HFFc6 (cell line): ENCODE data around the gene ODAD2. TPM values are rescaled to one million over a fixed set of nuclear protein-coding genes. Genes with fewer than 3 reads are reported as not detected.

Experiments
- DNase-seq: peaks from one replicate; pipeline ENCODE4 v3.0.0-alpha.2; 2018
- H3K27ac Mint-ChIP-seq: 2 replicates; pipeline ENCODE4 v1.8.0; 2020; ENCODE audit warnings: mild to moderate bottlenecking, mixed read lengths
- H3K27me3 Mint-ChIP-seq: 2 replicates; pipeline ENCODE4 v1.8.0; 2021; ENCODE audit warnings: mild to moderate bottlenecking, moderate library complexity, mixed read lengths; ENCODE audit not compliant: insufficient read depth
- H3K36me3 Mint-ChIP-seq: 2 replicates; pipeline ENCODE4 v1.8.0; 2021; ENCODE audit warnings: low read depth, mixed read lengths
- H3K4me1 Mint-ChIP-seq: 2 replicates; pipeline ENCODE4 v1.8.0; 2020; ENCODE audit warnings: low read depth, mixed read lengths
- H3K4me3 Mint-ChIP-seq: 2 replicates; pipeline ENCODE4 v1.8.0; 2020; ENCODE audit warnings: mild to moderate bottlenecking, moderate library complexity, mixed read lengths
- H3K9me3 Mint-ChIP-seq: 2 replicates; pipeline ENCODE4 v1.8.0; 2020; ENCODE audit warnings: mild to moderate bottlenecking, mixed read lengths
- CTCF ChIP-seq: fragments of 200-600 bp; sonication (generic); IDR thresholded peaks from 2 replicates; pipeline ENCODE4 v1.5.0; 2021; ENCODE audit warnings: antibody characterized with exemption, mild to moderate bottlenecking
- long read RNA-seq: library from polyadenylated mRNA; unstranded; transcript quantifications from one replicate; pipeline ENCODE4 v2.0.0, GENCODE V29; 2019
- total RNA-seq, 6 experiments: library from RNA; stranded (reverse); fragmentation: NEBNext Ultra II Directional; extraction: Animal tissue kit (Norgen Biotek cat#: 25700); gene quantifications; 2 replicates in 1 of 6; 3 replicates in 5 of 6; pipeline ENCODE4 v1.2.3, GENCODE V29; 2021

ODAD2 gene
- total RNA-seq, result 10 to 100 TPM; 10.3 to 17.5 (median 12.4) TPM
- long read RNA-seq, partial matches to known transcripts, result 1 of 17 reads
- long read RNA-seq, other reads (novel, unspliced or antisense), result 14 of 17 reads

GRCh38 chr10:27998954-27999275, at the start of gene ODAD2:
TSS of gene ODAD2 (minus strand) at chr10:27999079. CDS start at chr10:27995142, 3,937 bp downstream.
- peaks cover 40% of the 10 kb centered on the region for H3K4me1 Mint-ChIP-seq
- H3K9me3 Mint-ChIP-seq, result no peaks in the 10 kb centered on the region
- peak within 1 kb of the TSS; percentile 92 for H3K27ac Mint-ChIP-seq
- peak; percentile 6 for DNase-seq
- peak within 1 kb of the TSS; percentile 89 for H3K4me3 Mint-ChIP-seq
- no peaks in the 10 kb centered on the region for H3K27me3 Mint-ChIP-seq
- TF ChIP-seq CTCF, result no peak
- H3K36me3 Mint-ChIP-seq, result peaks cover 10% of the 10 kb centered on the region

- peaks cover 16% of the 10 kb centered on the region for H3K36me3 Mint-ChIP-seq
- peak overlapping the region; percentile 82 for H3K27ac Mint-ChIP-seq
- peak overlapping the region; percentile 62 for H3K4me3 Mint-ChIP-seq
- H3K9me3 Mint-ChIP-seq, result peaks cover 4% of the 10 kb centered on the region; the same call in 1 of the 2 replicates
- no peaks in the 10 kb centered on the region for H3K27me3 Mint-ChIP-seq
- H3K4me1 Mint-ChIP-seq, result peaks cover 56% of the 10 kb centered on the region
- TF ChIP-seq CTCF, result no peak
- peak; percentile 59 for DNase-seq
Observed at GRCh38 chr10:28047061-28047460, 48.2 kb upstream of the ODAD2 start.

GRCh38 chr10:28046579-28046978, 47.7 kb upstream of the ODAD2 start:
- Mint-ChIP-seq H3K9me3 (peaks cover 4% of the 10 kb centered on the region; the same call in 1 of the 2 replicates), H3K27ac (peak overlapping the region; percentile 82; the same call in 1 of the 2 replicates), H3K36me3 (peaks cover 16% of the 10 kb centered on the region), H3K4me3 (peak overlapping the region; percentile 8; the same call in 1 of the 2 replicates), H3K27me3 (no peaks in the 10 kb centered on the region), H3K4me1 (peaks cover 56% of the 10 kb centered on the region)
- no peak for DNase-seq
- no peak for TF ChIP-seq CTCF

GRCh38 chr10:28043941-28044340, 45.1 kb upstream of the ODAD2 start:
- Mint-ChIP-seq H3K36me3 (peaks cover 7% of the 10 kb centered on the region), H3K4me1 (peaks cover 36% of the 10 kb centered on the region), H3K4me3 (no peak overlapping the region), H3K9me3 (no peaks in the 10 kb centered on the region), H3K27me3 (no peaks in the 10 kb centered on the region), H3K27ac (no peak overlapping the region)
- no peak for TF ChIP-seq CTCF
- DNase-seq, result no peak

GRCh38 chr10:28036587-28036986, 37.7 kb upstream of the ODAD2 start:
- Mint-ChIP-seq H3K27ac (peak overlapping the region; percentile 77), H3K27me3 (peaks cover 1% of the 10 kb centered on the region; the same call in 1 of the 2 replicates)
- DNase-seq, result peak; percentile 84

More at GRCh38 chr10:28036587-28036986, 37.7 kb upstream of the ODAD2 start:
- TF ChIP-seq CTCF, result no peak
- peaks cover 8% of the 10 kb centered on the region for H3K36me3 Mint-ChIP-seq
- H3K9me3 Mint-ChIP-seq, result peaks cover 8% of the 10 kb centered on the region
- peaks cover 40% of the 10 kb centered on the region for H3K4me1 Mint-ChIP-seq
- peak overlapping the region; percentile 55 for H3K4me3 Mint-ChIP-seq
